Cardiac muscle cell (in vitro differentiated cells and primary cell): ENCODE measurements around the gene PPEF2. TPM values are rescaled to one million over a fixed set of nuclear protein-coding genes. Genes with fewer than 3 reads are reported as not detected.

Experiments used
- DNase-seq, 2 donors: peaks; one replicate each; pipeline versions ENCODE4 v3.0.0 to v3.0.0-alpha.2; 2010 to 2017; ENCODE audit warnings: low read depth in 1 of 2, low spot score in 1 of 2
- H3K27ac ChIP-seq: fragments of 200-600 bp; sonication (generic); 2 replicates; pipeline ENCODE4 v1.5.1; 2016
- H3K27me3 ChIP-seq: fragments of 200-600 bp; sonication (generic); 2 replicates; pipeline ENCODE4 v1.6.0; 2016; ENCODE audit warnings: control low read depth
- H3K36me3 ChIP-seq: fragments of 200-600 bp; sonication (generic); 2 replicates; pipeline ENCODE4 v1.5.1; 2016; ENCODE audit warnings: control low read depth
- H3K4me1 ChIP-seq: fragments of 200-600 bp; sonication (generic); 2 replicates; pipeline ENCODE4 v1.8.1; 2017; ENCODE audit warnings: low read depth, mild to moderate bottlenecking, mixed run types
- H3K4me3 ChIP-seq: fragments of 200-600 bp; sonication (generic); 2 replicates; pipeline ENCODE4 v1.5.1; 2016; ENCODE audit warnings: mild to moderate bottlenecking
- H3K9me3 ChIP-seq: fragments of 200-600 bp; sonication (generic); 2 replicates; pipeline ENCODE4 v1.5.1; 2017; ENCODE audit warnings: low read depth, mild to moderate bottlenecking, control low read depth
- polyA plus RNA-seq: library from polyadenylated mRNA; unstranded; fragments of >200 nt; fragmentation: Nextera tagmentation; extraction: Ambion mirVana; gene quantifications from 2 replicates; pipeline ENCODE4 v1.2.1, GENCODE V29; 2016
- total RNA-seq: library from RNA; depleted of rRNA; stranded (reverse); fragments of >200 nt; gene quantifications from 2 replicates; pipeline ENCODE4 v1.2.3, GENCODE V29; 2016
- TF ChIP-seq, protein P1 (sequence below): IDR thresholded peaks from 2 replicates; pipeline ENCODE4 v1.5.1; 2012; ENCODE audit warnings: low read depth, mild to moderate bottlenecking, low read length

PPEF2 gene
- total and polyA plus RNA-seq, 2 experiments from 2014 or later, result not detected

DNA sequence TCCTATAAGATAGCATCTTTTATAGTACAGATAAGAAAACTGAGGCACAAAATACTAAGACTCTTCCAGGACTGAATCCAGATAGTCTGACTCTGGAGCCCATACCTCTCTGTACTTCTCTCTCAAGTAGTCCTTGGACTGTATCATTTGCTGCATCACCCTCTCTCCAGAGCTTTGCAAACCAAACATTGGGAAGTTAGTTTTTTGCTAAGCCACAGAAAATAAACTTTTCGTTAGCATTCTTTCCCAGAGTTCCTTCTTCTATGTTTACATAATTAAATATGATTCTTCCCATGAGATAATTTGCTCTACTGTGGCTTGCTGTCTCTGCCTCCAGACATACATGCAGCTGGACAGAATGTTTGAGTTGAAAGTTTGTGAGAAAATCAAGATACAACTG, 22.0 kb downstream of the PPEF2 start:
- Histone ChIP-seq H3K4me1 (no peaks in the 10 kb centered on the region), H3K9me3 (no peaks in the 10 kb centered on the region), H3K27ac (no peak overlapping the region), H3K36me3 (no peaks in the 10 kb centered on the region), H3K4me3 (no peak overlapping the region), H3K27me3 (peaks cover 68% of the 10 kb centered on the region)
- DNase-seq, result no peak
- TF ChIP-seq, protein P1, sequence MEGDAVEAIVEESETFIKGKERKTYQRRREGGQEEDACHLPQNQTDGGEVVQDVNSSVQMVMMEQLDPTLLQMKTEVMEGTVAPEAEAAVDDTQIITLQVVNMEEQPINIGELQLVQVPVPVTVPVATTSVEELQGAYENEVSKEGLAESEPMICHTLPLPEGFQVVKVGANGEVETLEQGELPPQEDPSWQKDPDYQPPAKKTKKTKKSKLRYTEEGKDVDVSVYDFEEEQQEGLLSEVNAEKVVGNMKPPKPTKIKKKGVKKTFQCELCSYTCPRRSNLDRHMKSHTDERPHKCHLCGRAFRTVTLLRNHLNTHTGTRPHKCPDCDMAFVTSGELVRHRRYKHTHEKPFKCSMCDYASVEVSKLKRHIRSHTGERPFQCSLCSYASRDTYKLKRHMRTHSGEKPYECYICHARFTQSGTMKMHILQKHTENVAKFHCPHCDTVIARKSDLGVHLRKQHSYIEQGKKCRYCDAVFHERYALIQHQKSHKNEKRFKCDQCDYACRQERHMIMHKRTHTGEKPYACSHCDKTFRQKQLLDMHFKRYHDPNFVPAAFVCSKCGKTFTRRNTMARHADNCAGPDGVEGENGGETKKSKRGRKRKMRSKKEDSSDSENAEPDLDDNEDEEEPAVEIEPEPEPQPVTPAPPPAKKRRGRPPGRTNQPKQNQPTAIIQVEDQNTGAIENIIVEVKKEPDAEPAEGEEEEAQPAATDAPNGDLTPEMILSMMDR, result no peak

DNA sequence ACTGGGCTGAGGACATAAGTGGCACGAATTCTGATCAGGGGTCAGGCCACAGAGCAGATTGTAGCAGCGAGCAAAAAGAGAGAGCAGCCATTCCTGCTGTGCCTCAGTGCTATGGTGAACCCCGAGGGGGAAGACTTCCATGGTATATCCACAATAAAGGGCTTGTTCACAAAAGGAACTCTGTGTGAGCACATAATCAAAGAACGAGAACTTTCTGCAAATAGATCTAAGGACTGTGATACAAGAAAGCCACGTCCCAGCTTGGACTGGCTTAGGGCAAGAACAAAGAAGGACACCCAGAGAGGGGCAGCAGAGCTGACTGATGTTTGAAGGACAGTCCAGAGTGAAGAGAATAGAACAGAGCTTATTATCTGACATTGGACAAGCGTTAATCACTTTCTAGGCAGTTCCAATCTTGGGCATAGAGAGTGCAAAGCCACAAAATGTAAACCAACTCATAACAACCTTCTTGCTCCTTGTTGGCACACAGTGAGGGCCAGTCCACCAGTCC, 24.0 kb downstream of the PPEF2 start:
- TF ChIP-seq, protein P1, result no peak
- Histone ChIP-seq H3K27me3 (peaks cover 83% of the 10 kb centered on the region), H3K4me3 (no peak overlapping the region), H3K4me1 (no peaks in the 10 kb centered on the region), H3K36me3 (no peaks in the 10 kb centered on the region), H3K9me3 (no peaks in the 10 kb centered on the region), H3K27ac (no peak overlapping the region)
- no peak for DNase-seq

DNA sequence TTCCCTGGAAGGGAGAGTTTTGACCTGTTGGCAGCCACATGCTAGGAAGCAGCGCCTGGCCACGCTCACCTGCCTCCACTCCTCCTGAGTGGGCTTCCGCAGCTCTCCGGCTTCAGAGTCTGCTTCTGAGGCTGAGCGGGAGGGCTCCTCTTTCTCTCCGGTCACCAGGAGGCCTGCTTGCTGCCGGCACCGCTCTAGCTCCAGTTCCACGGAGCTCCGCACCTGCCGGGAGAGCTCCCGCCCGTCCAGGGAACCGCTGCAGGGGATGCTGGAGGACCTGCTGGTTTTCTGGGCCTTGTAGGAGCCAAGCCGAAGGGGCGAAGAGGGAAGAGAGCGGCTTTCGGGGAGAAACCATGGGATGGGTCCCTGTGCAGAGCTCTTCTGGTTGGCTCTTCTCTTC, 26.0 kb downstream of the PPEF2 start:
- no peak for DNase-seq
- Histone ChIP-seq H3K36me3 (no peaks in the 10 kb centered on the region), H3K27ac (no peak overlapping the region), H3K27me3 (peaks cover 86% of the 10 kb centered on the region), H3K4me1 (no peaks in the 10 kb centered on the region), H3K9me3 (no peaks in the 10 kb centered on the region), H3K4me3 (no peak overlapping the region)
- TF ChIP-seq, protein P1, result no peak

DNA sequence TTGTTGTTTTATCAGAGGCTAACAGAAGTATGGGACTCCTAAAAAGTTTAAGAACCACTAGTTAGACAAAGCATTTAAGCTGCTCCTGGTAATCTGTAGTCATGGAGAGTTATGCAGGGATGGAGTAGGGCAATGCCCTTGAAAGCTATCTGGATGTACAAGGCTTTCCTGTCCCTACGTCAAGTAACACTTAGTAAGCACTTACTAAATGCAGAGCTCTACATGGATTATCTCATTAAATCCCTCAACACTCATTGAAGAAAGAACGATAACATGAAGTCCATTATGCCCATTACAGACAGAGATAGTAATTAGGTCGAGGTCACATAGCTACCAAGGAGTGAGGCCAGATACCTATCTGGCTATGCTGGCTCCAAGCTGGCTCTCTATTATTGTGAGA, 33.2 kb downstream of the PPEF2 start:
- DNase-seq, result peak in 1 of 2 donors; percentile 80
- TF ChIP-seq, protein P1, result no peak
- no peaks in the 10 kb centered on the region for H3K9me3 ChIP-seq
- H3K36me3 ChIP-seq, result no peaks in the 10 kb centered on the region
- H3K27me3 ChIP-seq, result peaks cover 73% of the 10 kb centered on the region
- no peaks in the 10 kb centered on the region for H3K4me1 ChIP-seq
- H3K4me3 ChIP-seq, result no peak overlapping the region
- H3K27ac ChIP-seq, result no peak overlapping the region

DNA sequence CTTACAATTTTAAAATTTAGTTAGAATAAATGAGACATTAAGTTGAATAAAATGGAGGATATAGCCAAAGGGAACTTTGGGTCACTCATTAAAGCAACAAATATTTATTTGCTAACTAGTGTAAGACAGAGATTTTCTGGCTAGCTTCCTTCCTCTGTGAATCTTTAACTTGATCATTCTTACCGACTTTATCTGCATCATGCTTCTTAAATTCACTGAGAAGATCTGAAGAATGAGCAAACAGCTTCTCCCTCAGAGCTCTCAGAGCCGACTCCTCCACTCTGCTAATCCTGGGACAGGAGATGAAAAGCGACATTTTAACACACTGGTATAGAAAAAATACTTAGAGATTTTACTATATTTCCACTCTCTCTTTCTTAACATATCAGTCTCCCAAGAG, 35.1 kb downstream of the PPEF2 start:
- no peaks in the 10 kb centered on the region for H3K4me1 ChIP-seq

More for the DNA sequence above, 35.1 kb downstream of the PPEF2 start:
- H3K36me3 ChIP-seq, result no peaks in the 10 kb centered on the region
- no peak overlapping the region for H3K27ac ChIP-seq
- TF ChIP-seq, protein P1, result no peak
- no peak for DNase-seq
- H3K9me3 ChIP-seq, result no peaks in the 10 kb centered on the region
- H3K4me3 ChIP-seq, result no peak overlapping the region
- H3K27me3 ChIP-seq, result peaks cover 62% of the 10 kb centered on the region
